ENCODE data around the gene GABRR3.
"Not testable (repeated sequence)": the region's sequence is repeated elsewhere in the genome, so short reads cannot be mapped to it uniquely, and the experiment has no call there.

Gene GABRR3

GRCh38 chr3:98021830-98022560, 13.1 kb downstream of the GABRR3 start:
- peak in 1 of 5 experiments; percentile 13 for DNase-seq

- no peak for DNase-seq
Measured at GRCh38 chr3:98020412-98020811, 14.7 kb downstream of the GABRR3 start.

GRCh38 chr3:98018301-98018700, 16.8 kb downstream of the GABRR3 start:
- no peak for DNase-seq

- no peak for DNase-seq
Measured at GRCh38 chr3:98014268-98014585, 20.9 kb downstream of the GABRR3 start.

- DNase-seq = peak in 1 of 5 experiments; percentile 42
Measured at GRCh38 chr3:98013411-98014267, 21.5 kb downstream of the GABRR3 start.

- no peak for DNase-seq
Measured at GRCh38 chr3:98012979-98013378, 22.1 kb downstream of the GABRR3 start.

- DNase-seq = not testable (repeated sequence)
Measured at GRCh38 chr3:98010883-98011449, 24.1 kb downstream of the GABRR3 start.

GRCh38 chr3:98010194-98010882, 24.8 kb downstream of the GABRR3 start:
- no peak for DNase-seq

GRCh38 chr3:98008855-98009254, 26.3 kb downstream of the GABRR3 start:
- no peak for DNase-seq

- DNase-seq = no peak
Measured at GRCh38 chr3:98005438-98005837, 29.7 kb downstream of the GABRR3 start.

GRCh38 chr3:98004721-98005120, 30.4 kb downstream of the GABRR3 start:
- no peak for DNase-seq

- peak in 1 of 5 experiments; percentile 56 for DNase-seq
Measured at GRCh38 chr3:98003306-98003969, 31.7 kb downstream of the GABRR3 start.

GRCh38 chr3:98002717-98003116, 32.4 kb downstream of the GABRR3 start:
- DNase-seq = no peak

- no peak for DNase-seq
Measured at GRCh38 chr3:97999994-98000393, 35.1 kb downstream of the GABRR3 start.

- DNase-seq = no peak
Measured at GRCh38 chr3:97999103-97999502, 36.0 kb downstream of the GABRR3 start.

GRCh38 chr3:97996988-97997387, 38.1 kb downstream of the GABRR3 start:
- no peak for DNase-seq

GRCh38 chr3:97994328-97994945, 40.7 kb downstream of the GABRR3 start:
- no peak for DNase-seq

GRCh38 chr3:97993526-97993925, 41.6 kb downstream of the GABRR3 start:
- DNase-seq = no peak

GRCh38 chr3:97992547-97993173, 42.5 kb downstream of the GABRR3 start:
- no peak for DNase-seq

GRCh38 chr3:97991293-97991682, 43.8 kb downstream of the GABRR3 start:
- DNase-seq = peak in 1 of 5 experiments; percentile 88

GRCh38 chr3:97990624-97991292, 44.4 kb downstream of the GABRR3 start:
- peak in 1 of 5 experiments; percentile 58 for DNase-seq
